Breast epithelium (tissue), 4 donors: ENCODE results near the gene MANSC4. TPM values are rescaled to one million over a fixed set of nuclear protein-coding genes. Genes with fewer than 3 reads are reported as not detected.

ENCODE experiments used
- DNase-seq, 2 donors: peaks; one replicate each; pipeline ENCODE4 v3.0.0-alpha.2; 2019; ENCODE audit warnings: low spot score in 2 of 2
- H3K27ac ChIP-seq, 2 donors: fragments of 200-600 bp; sonication (generic) in 1 of 2; one replicate each; pipeline ENCODE4 v1.5.1; 2016 to 2019; ENCODE audit warnings: mild to moderate bottlenecking in 1 of 2
- H3K27me3 ChIP-seq, 2 donors: fragments of 200-600 bp; sonication (generic) in 1 of 2; one replicate each; pipeline versions ENCODE4 v1.5.1 to v1.6.0; 2017 to 2019; ENCODE audit warnings: control low read depth in 1 of 2, mild to moderate bottlenecking in 1 of 2
- H3K36me3 ChIP-seq: fragments of 200-600 bp; one replicate; pipeline ENCODE4 v1.5.1; 2019
- H3K4me1 ChIP-seq, 2 donors: fragments of 200-600 bp; sonication (generic); one replicate each; pipeline ENCODE4 v1.5.1; 2016 to 2019; ENCODE audit warnings: control low read depth in 1 of 2
- H3K4me3 ChIP-seq, 3 donors: fragments of 200-600 bp; sonication (generic); 1 replicate in 2 of 3; 2 replicates in 1 of 3; pipeline ENCODE4 v1.5.1; 2016 to 2019; ENCODE audit warnings: mild to moderate bottlenecking in 3 of 3, moderate library complexity in 2 of 3
- H3K9me3 ChIP-seq, 2 donors: fragments of 200-600 bp; sonication (generic) in 1 of 2; one replicate each; pipeline ENCODE4 v1.5.1; 2016 to 2019; ENCODE audit warnings: control low read depth in 1 of 2
- POLR2A ChIP-seq: fragments of 450-650 bp; IDR thresholded peaks from one replicate; pipeline ENCODE4 v1.6.1; 2016; ENCODE audit warnings: antibody characterized with exemption, mild to moderate bottlenecking, moderate library complexity
- POLR2AphosphoS5 ChIP-seq, 3 donors: sonication (generic); formaldehyde crosslinking; IDR thresholded peaks; one replicate each; pipeline ENCODE4 v1.6.1; 2017; ENCODE audit warnings: antibody characterized with exemption in 3 of 3
- intact Hi-C: fragments of 100-400 bp; cut with DNase I; formaldehyde crosslinking; loops from one replicate; pipeline ENCODE4 v1.15.1; 2023; ENCODE audit warnings: low total_unique reads
- total RNA-seq, 3 donors: library from RNA; depleted of rRNA; stranded (reverse); fragments of >200 nt; gene quantifications; one replicate each; pipeline ENCODE4 v1.1.0, GENCODE V29; 2016
- TF ChIP-seq, protein P1 (sequence below), 3 donors: fragments of 450-650 bp; IDR thresholded peaks; one replicate each; pipeline ENCODE4 v1.5.1; 2016 to 2017; ENCODE audit warnings: antibody characterized with exemption in 3 of 3, mild to moderate bottlenecking in 3 of 3, moderate library complexity in 3 of 3

MANSC4 gene
- total RNA-seq, 3 donors from 2014 or later = 0.73 TPM; not detected in 2

DNA sequence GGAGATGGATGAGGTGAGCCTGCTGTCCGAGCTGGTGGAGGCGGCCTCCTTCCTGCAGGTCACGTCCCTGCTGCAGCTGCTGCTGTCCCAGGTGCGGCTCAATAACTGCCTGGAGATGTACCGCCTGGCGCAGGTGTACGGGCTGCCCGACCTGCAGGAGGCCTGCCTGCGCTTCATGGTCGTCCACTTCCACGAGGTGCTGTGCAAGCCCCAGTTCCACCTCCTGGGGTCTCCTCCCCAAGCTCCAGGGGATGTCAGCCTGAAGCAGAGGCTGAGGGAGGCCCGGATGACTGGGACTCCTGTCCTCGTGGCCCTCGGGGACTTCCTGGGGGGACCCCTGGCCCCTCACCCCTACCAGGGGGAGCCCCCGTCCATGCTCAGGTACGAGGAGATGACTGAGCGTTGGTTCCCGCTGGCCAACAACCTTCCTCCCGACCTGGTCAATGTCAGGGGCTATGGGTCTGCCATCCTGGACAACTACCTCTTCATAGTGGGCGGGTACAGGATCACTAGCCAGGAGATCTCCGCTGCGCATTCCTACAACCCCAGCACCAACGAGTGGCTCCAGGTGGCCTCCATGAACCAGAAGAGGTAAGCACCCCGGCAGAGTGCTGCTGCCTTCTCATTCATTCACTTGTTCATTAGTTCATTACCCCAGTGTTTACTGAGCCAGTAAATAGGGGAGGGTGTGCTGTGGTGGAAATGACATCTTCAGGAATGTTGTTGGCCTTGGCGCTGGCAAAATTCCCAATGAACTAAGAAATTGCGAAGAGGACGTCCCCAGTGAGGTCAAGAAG is 774 bp upstream of the MANSC4 start:
- Histone ChIP-seq H3K4me1 (peaks cover 4 to 11% of the 10 kb centered on the region in 2 donors), H3K9me3 (no peaks in the 10 kb centered on the region), H3K27ac (peak overlapping the region; percentile 88 to 96), H3K36me3 (no peaks in the 10 kb centered on the region), H3K27me3 (no peaks in the 10 kb centered on the region), H3K4me3 (peak overlapping the region; percentile 65 to 82 (median 67))
- intact Hi-C loops = no loop called here
- TF ChIP-seq, protein P1, sequence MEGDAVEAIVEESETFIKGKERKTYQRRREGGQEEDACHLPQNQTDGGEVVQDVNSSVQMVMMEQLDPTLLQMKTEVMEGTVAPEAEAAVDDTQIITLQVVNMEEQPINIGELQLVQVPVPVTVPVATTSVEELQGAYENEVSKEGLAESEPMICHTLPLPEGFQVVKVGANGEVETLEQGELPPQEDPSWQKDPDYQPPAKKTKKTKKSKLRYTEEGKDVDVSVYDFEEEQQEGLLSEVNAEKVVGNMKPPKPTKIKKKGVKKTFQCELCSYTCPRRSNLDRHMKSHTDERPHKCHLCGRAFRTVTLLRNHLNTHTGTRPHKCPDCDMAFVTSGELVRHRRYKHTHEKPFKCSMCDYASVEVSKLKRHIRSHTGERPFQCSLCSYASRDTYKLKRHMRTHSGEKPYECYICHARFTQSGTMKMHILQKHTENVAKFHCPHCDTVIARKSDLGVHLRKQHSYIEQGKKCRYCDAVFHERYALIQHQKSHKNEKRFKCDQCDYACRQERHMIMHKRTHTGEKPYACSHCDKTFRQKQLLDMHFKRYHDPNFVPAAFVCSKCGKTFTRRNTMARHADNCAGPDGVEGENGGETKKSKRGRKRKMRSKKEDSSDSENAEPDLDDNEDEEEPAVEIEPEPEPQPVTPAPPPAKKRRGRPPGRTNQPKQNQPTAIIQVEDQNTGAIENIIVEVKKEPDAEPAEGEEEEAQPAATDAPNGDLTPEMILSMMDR (IDR thresholded peaks at IDR 0.05) = no peak
- no peak for TF ChIP-seq POLR2A
- TF ChIP-seq POLR2AphosphoS5 (IDR thresholded peaks at IDR 0.05) = no peak
- peak in 1 of 2 donors; percentile 31 for DNase-seq

GRCh38 chr12:27779416-27779919 is 568 bp downstream of the MANSC4 start:
- Histone ChIP-seq H3K9me3 (no peaks in the 10 kb centered on the region), H3K4me1 (peaks cover 4 to 11% of the 10 kb centered on the region in 2 donors), H3K27me3 (no peaks in the 10 kb centered on the region), H3K4me3 (peak overlapping the region; percentile 65 to 82 (median 67)), H3K27ac (peak overlapping the region; percentile 88 to 96), H3K36me3 (no peaks in the 10 kb centered on the region)
- intact Hi-C loops = no loop called here
- no peak for DNase-seq
- TF ChIP-seq, protein P1 (IDR thresholded peaks at IDR 0.05) = no peak
- TF ChIP-seq POLR2AphosphoS5 (IDR thresholded peaks at IDR 0.05) = no peak
- no peak for TF ChIP-seq POLR2A

DNA sequence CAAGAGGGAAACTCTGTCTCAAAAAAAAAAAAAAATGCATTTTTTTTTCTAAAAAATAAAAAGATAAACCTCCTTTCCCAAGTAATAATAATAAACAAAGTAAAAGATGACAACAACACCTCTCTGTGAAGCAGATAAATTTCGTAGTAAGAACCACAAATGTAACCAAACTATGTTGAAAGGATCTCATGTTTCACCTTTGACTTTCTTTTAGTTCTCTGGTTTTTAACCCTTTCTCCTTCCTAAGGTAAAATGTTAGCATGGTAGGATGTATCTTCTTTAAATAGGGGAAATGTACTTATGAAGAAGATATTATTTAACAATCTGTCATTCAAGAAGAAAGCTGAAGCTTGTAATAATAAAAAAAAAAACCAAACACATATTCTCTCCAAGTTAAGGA is 1.8 kb downstream of the MANSC4 start:
- DNase-seq = no peak
- Histone ChIP-seq H3K36me3 (no peaks in the 10 kb centered on the region), H3K27me3 (no peaks in the 10 kb centered on the region), H3K4me1 (peaks cover 4 to 11% of the 10 kb centered on the region in 2 donors), H3K4me3 (no peak overlapping the region), H3K9me3 (no peaks in the 10 kb centered on the region), H3K27ac (no peak overlapping the region)
- intact Hi-C loops = no loop called here
- TF ChIP-seq, protein P1 (IDR thresholded peaks at IDR 0.05) = no peak
- TF ChIP-seq POLR2AphosphoS5 (IDR thresholded peaks at IDR 0.05) (no peak), POLR2A (no peak)

GRCh38 chr12:27777141-27777540 is 2.9 kb downstream of the MANSC4 start:
- intact Hi-C loops = no loop called here
- no peak for DNase-seq
- Histone ChIP-seq H3K27me3 (no peaks in the 10 kb centered on the region), H3K27ac (no peak overlapping the region), H3K4me1 (peaks cover 4 to 10% of the 10 kb centered on the region in 2 donors), H3K9me3 (no peaks in the 10 kb centered on the region), H3K36me3 (no peaks in the 10 kb centered on the region), H3K4me3 (no peak overlapping the region)
- no peak for TF ChIP-seq POLR2A
- no peak for TF ChIP-seq POLR2AphosphoS5 (IDR thresholded peaks at IDR 0.05)
- TF ChIP-seq, protein P1 (IDR thresholded peaks at IDR 0.05) = no peak

- no peak for TF ChIP-seq POLR2AphosphoS5 (IDR thresholded peaks at IDR 0.05)
- TF ChIP-seq, protein P1 (IDR thresholded peaks at IDR 0.05) = no peak
- TF ChIP-seq POLR2A = no peak
- no peaks in the 10 kb centered on the region for H3K27me3 ChIP-seq
- H3K36me3 ChIP-seq = no peaks in the 10 kb centered on the region
- no peak for DNase-seq
- H3K4me3 ChIP-seq = no peak overlapping the region
- no peak overlapping the region for H3K27ac ChIP-seq
- no peaks in the 10 kb centered on the region for H3K9me3 ChIP-seq
- intact Hi-C loops = no loop called here
- H3K4me1 ChIP-seq = no peaks in the 10 kb centered on the region
Observed at GRCh38 chr12:27772328-27773049, 7.5 kb downstream of the MANSC4 start.
